ENCODE measurements around the gene PTTG1IP.

PTTG1IP gene

GRCh38 chr21:44840771-44841170 is 32.7 kb downstream of the PTTG1IP start:
- DNase-seq (ENCODE audit: extremely low spot score): no peak
- TF ChIP-seq CTCF (IDR thresholded peaks at IDR 0.05; ENCODE audit: control extremely low read depth, extremely low read depth, low read depth, missing control alignments): no peak
- POLR2A ChIA-PET: no interaction called here
- CTCF ChIA-PET: interaction anchor here (1.0 kb wide), 1 partner anchor 17 kb away, joined by 3 read pairs; no protein-coding TSS in a partner anchor

GRCh38 chr21:44838951-44839350 is 34.5 kb downstream of the PTTG1IP start:
- ChIA-PET POLR2A (no interaction called here), CTCF (no interaction called here)
- no peak for DNase-seq (ENCODE audit: extremely low spot score)
- no peak for TF ChIP-seq CTCF (IDR thresholded peaks at IDR 0.05; ENCODE audit: control extremely low read depth, extremely low read depth, low read depth, missing control alignments)

DNA sequence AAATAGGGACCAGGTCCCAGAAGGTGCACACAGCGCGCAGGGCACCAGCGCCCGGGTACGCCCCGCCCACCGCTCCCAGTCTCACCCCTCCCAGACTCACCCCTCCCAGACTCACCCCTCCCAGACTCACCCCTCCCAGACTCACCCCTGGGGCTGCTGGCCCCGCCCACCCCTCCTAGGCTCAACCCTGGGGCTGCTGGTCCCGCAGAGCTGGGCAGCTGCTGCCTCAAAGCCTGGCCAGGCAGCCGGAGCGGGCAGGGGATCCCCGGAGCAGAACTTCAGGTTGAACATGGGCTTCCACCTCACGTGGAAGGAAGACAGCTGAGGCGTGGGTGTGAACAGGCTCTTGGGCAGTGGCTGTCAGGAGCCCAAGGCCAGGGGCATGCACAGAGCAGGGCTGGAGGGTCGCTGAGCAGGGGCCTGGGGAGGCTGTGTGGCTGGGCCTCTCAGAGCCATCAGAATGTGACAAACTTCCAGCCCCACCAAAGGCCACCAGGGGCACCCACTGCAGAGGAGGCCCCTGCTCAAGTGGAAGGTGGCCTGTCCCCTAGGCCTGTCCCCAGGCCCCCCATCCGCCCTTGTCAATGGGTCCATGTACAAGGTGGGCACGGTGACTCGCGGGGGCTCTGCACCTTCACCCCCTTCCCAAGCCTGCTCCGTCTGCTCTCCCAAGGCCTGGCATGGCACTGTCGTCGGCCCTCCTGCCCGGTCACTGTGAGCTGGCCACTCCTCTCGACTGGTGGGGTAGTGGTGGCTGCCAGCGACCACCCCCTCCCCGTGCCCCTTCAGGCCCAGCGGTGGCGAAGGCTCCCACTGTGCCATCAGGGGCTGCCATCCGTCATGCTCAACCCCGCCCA is 35.2 kb downstream of the PTTG1IP start:
- DNase-seq (ENCODE audit: extremely low spot score): no peak
- POLR2A ChIA-PET: no interaction called here
- CTCF ChIA-PET: interaction anchor here (1.0 kb wide), 1 partner anchor 45 kb away, joined by 3 read pairs; no protein-coding TSS in a partner anchor
- TF ChIP-seq CTCF (IDR thresholded peaks at IDR 0.05; ENCODE audit: control extremely low read depth, extremely low read depth, low read depth, missing control alignments): no peak

- no peak for TF ChIP-seq CTCF (IDR thresholded peaks at IDR 0.05; ENCODE audit: control extremely low read depth, extremely low read depth, low read depth, missing control alignments)
- CTCF ChIA-PET: interaction anchor here (1.0 kb wide), 1 partner anchor 44 kb away, joined by 3 read pairs; no protein-coding TSS in a partner anchor
- POLR2A ChIA-PET: no interaction called here
- DNase-seq (ENCODE audit: extremely low spot score): no peak
These were observed 36.0 kb downstream of the PTTG1IP start for GRCh38 chr21:44837537-44837936.

DNA sequence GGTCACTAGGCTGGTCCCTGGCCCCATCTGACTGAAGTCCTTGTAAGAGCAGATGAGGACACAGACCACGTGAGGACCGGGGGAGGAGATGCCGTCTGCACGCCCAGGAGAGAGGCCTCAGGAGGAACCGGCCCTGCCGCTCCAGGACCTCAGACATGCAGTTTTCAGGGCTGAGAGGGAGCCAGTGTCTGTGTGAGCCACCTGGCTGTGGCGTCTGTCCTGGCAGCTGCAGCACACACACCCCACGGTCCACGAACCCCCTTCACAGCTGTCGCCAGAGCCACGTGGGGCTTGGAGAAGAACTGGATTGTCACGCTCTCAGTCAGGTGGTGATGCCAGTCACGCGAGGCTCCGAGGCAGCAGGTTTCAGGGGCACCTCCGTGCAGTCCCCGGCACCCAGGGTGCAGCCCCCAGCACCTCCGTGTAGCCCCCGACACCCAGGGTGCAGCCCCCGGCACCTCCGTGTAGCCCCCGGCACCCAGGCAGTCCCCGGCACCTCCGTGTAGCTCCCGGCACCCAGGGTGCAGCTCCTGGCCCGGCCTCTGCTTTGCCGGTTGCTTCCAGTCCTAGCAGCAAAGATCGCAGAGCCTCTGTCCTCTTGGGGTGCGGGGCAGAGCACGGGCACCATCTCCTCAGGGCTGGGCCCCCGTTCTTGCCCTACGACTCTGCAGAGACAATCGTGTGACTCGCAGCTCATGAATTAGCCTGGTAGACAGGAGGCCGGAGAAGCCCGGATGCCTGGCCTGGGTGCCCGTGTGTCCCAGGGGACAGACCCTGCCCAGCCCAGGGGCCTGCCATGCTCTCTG is 36.6 kb downstream of the PTTG1IP start:
- no peak for DNase-seq (ENCODE audit: extremely low spot score)
- POLR2A ChIA-PET: no interaction called here

More for the DNA sequence above, 36.6 kb downstream of the PTTG1IP start:
- CTCF ChIA-PET: no interaction called here
- TF ChIP-seq CTCF (IDR thresholded peaks at IDR 0.05; ENCODE audit: control extremely low read depth, extremely low read depth, low read depth, missing control alignments): no peak
